Measurements from ENCODE around the gene DENND4A.
"Not testable (repeated sequence)": the region's sequence is repeated elsewhere in the genome, so short reads cannot be mapped to it uniquely, and the experiment has no call there.

The DENND4A gene

DNA sequence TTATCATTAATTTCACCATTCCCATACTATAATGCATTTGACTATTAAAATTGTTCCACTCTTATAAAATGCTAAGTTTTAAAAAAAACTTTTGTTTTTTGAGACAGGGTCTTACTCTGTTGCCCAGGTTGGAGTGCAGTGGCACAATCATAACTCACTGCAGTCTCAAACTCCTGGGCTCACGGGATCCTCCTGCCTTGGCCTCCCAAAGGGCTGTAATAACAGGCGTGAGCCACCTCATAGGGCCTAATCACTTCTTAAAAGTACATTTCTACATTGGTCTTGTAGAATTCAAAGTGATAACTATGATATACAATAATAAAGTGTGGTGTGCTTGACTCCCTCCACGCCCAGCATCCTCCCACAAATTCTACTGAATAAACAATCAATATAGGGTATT, 3.0 kb downstream of the DENND4A start:
- no peak for DNase-seq (ENCODE audit: low read depth in 2 of 2)

DNA sequence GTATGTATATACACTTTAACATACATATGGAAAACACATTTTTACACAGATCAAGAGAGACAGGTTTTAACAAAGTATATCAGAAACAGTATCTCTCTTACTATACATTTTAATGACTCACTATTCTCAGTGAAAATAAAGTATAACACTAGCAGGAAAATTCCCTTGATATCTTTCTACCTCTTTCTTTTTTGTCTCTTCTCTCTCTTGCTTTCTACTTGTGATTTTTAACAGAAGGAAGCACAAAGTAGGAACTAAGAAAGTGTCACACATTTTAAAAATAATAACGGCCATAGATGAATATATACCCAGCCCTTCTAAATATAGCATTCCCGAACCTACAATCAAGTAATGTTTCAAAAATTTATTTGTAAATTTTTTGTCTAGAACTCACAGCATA, 4.8 kb downstream of the DENND4A start:
- no peak for DNase-seq (ENCODE audit: low read depth in 2 of 2)

DNA sequence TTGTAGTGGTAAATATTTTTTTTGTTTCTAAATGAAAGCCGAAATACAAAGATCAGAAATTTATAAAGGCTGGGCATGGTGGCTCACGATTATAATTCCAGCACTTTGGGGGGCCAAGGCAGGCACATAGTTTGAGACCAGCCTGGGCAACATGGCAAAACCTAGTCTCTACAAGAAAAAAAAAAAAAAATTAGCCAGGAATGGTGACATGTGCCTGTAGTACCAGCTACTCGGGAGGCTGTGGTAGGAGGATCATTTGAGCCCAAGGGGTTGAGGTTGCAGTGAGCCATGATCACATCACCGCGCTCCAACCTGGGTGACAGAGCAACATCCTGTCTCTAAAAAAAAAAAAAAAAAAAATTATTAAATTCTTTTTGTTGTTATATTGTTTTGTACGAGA, 6.9 kb downstream of the DENND4A start:
- no peak for DNase-seq (ENCODE audit: low read depth in 2 of 2)

DNA sequence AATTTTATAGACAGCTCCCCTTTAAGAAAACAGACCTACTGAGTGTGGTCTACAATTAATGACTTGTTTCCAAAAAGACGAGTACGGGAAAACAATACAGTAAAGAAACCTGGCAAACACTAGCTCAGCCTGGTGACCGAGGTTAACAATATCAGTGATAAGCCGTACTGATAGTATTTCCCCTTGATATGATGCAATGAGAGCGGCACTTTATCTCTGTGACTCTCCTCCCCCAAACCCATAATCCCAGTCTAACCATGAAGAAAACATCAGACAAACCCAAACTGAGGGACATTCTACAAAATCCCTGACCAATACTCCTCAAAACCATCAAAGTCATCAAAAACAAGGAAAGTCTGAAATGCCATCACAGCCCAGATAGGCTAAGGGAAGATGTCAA, 8.2 kb downstream of the DENND4A start:
- DNase-seq (ENCODE audit: low read depth in 2 of 2) = no peak

DNA sequence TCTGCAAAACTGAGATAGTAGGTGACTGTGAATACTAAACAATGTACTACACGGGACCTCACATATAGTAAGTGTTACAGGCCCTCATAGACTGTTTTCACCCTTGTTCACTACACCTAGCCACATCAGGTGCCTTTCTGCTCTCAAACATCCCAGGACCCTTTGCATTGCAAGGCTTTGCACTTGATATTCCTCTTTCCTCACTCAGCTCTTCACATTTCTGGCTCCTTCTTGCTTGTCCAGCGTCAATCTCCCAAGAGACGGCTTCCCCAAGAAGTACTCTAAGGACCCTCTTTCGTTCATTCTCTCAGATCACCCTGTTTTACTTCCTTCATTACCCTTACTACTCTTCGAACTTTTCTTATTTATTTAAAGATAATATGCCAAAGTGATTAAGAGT, 10.0 kb downstream of the DENND4A start:
- DNase-seq (ENCODE audit: low read depth in 2 of 2) = no peak

DNA sequence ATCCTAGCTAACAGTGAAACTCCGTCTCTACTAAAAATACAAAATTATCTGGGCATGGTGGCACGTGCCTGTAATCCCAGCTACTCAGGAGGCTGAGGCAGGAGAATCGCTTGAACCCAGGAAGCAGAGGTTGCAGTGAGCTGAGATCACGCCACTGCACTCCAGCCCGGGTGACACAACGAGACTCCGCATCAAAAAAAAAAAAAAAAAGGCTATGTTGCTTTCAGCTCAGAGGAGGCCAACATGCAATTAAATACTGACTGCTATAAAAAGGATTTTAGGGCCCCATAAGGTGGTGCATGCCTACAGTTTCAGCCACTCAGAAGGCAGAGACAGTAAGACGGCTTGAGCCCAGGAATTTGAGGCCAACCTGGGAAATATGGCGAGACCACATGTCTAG, 13.4 kb downstream of the DENND4A start:
- DNase-seq (ENCODE audit: low read depth in 2 of 2) = not testable (repeated sequence)

DNA sequence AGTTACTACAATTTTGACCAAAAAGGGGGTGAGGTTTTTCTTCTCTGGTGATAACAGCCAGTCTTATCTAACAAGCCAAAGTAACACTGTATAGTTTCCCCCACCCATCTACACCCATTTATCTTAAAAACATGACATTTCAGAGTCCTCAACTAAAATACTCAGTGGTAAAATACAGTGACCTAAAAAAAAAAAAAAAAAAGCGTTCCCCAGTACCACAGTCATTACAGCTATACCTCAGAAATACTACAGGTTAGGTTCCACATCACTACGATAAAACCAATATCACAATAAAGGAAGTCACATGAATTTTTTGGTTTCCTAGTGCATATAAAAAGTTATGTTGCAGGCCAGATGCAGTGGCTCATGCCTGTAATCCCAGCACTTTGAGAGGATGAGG, 13.8 kb downstream of the DENND4A start:
- no peak for DNase-seq (ENCODE audit: low read depth in 2 of 2)

DNA sequence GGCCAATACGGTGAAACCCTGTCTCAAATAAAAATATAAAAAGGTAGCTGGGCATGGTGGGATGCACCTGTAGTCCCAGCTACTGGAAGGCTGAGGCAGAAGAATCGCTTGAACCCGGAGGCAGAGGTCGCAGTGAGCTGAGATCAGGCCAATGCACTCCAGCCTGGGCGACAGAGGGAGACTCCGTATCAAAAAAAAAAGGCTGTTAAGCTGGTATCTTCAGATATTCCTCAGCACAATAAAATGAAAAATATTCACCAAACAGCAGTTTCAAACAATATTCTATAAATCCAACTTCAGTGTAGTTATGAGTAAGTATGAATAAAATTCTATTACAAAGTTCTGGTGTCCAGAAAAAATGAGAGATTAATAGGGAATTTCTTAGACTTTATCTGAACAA, 14.2 kb downstream of the DENND4A start:
- no peak for DNase-seq (ENCODE audit: low read depth in 2 of 2)

DNA sequence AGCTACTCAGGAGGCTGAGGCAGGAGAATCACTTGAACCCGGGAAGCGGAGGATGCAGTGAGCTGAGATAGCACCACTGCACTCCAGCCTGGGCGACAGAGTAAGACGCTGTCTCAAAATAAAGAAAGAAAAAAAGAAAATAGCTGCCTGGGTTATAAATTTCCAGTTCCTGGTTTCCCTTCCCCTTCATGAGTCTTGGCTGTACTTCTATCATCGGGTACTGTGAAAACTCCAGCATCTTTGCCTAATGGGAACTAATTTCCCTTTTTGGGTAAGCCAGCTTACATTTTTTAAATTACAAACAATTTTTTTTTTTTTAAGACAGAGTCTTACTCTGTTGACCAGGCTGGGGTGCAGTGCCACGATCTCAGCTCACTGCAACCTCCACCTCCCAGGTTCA, 15.0 kb downstream of the DENND4A start:
- DNase-seq (ENCODE audit: low read depth in 2 of 2) = no peak

DNA sequence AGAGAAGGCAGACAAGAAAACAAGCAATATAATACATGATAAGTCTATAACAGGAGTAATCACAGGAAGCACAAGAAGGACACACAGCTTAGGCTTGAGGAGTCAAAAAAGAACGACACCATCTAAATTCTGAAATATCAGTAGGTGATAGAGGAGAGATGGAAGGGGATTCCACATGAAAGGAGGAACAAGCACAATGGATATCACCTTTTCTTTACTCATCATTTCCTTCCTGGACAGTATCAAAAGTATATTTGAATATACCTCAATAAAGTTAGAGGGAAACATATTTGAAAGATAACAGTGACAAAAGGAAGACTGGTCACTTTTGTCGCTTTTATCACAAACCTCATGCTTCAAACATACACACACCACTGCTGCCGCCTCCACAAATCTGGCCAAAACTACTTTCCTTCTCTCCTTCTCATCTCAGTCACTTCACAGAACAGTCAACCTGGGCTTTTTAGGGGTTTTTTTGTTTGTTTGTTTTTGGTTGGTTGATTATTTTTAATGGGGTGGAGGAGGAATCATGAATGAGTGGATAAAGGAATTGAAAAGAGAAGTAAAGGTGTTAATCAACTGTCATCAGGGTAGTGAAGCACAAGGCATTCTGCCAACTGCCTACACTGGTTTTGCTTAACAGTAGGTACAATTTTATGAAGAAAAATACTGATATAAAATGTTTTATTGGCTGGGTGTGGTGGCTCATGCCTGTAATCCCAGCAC, 18.5 kb downstream of the DENND4A start:
- DNase-seq (ENCODE audit: low read depth in 2 of 2) = no peak

DNA sequence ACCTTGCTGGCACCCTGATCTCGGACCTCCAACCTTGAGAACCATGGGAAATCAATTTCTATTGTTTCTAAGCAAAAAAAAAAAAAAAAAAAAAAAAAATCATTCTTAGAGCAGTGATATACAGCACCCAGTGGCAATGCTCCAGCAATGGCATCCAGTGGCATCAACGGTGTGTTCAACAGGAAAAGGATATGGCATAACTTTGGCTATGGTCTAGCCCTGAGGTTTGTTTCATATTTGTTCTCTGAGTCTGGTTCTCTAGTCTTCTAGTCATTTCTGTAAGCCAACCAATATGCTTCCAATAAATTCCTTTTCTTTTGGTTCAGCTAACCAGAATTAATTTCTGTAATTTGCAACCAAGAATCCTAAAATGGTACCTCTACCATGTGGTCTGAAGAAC, 19.2 kb downstream of the DENND4A start:
- no peak for DNase-seq (ENCODE audit: low read depth in 2 of 2)

DNA sequence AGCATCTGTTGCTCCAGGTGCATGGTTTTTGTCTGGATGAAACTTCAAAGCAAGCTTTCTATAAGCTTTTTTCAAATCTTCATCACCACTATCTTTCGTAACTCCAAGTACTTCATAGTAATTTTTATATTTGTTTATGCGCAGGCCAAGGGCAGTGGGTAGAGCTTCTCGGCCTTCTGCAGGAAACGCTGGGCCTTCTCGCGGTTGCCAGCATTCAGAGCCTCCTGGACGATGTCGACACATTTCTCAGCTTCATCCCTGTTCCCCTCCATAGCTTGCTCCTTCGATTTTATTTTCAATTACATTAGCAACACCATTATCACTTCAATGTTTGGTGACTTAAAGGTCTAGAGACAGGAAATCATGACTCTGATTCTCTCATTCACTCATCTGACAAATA, 20.2 kb downstream of the DENND4A start:
- no peak for DNase-seq (ENCODE audit: low read depth in 2 of 2)

DNA sequence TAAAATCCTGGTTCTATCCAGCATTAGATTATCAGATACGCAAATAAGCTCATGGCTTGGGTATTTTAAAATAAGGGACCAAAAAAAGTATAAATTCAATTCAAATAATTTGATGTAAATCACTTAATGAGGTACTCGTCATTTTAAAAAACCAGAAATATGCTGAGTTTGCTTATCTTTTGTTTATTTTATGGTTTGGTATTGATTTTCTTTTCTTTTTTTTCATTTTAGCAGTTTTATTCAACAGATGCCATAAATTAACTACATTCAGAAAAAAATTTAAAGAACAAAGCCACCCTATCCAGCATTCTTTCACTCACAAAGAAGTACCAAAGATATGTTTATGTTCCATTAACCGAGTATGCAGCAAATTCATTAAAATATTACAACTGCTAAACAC, 22.6 kb downstream of the DENND4A start:
- no peak for DNase-seq (ENCODE audit: low read depth in 2 of 2)

DNA sequence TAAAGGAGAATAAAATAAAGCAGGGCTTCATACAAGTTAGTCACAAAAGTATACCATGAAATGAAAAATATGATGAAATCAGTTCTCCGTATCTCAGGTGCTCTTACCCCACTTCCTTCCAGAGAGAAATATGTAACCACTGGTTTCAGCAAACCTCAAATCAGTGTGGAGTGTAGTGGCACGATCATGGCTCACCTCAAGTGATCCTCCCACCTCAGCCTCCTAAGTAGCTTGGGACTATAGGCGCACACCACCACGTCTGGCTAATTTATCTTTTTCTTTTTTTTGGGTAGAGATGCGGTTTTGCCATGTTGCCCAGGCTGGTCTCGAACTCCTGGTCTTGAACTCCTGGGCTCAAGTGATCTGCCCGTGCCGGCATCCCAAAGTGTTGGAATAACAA, 24.2 kb downstream of the DENND4A start:
- DNase-seq (ENCODE audit: low read depth in 2 of 2) = no peak

DNA sequence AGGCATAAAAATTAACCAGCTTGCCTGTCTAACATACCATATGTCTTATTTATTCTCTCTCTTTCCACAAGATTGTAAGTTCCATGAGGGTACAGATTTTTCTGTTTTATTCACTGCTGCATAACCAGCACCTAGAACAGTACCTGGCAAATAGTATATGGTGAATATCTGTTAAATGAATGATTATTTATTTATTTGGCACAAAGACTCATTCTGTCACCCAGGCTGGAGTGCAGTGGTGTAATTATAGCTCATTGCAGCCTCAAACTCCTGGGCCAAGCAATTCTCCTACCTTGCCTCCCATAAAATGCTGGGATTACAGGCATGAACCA, 24.9 kb downstream of the DENND4A start:
- no peak for DNase-seq (ENCODE audit: low read depth in 2 of 2)

DNA sequence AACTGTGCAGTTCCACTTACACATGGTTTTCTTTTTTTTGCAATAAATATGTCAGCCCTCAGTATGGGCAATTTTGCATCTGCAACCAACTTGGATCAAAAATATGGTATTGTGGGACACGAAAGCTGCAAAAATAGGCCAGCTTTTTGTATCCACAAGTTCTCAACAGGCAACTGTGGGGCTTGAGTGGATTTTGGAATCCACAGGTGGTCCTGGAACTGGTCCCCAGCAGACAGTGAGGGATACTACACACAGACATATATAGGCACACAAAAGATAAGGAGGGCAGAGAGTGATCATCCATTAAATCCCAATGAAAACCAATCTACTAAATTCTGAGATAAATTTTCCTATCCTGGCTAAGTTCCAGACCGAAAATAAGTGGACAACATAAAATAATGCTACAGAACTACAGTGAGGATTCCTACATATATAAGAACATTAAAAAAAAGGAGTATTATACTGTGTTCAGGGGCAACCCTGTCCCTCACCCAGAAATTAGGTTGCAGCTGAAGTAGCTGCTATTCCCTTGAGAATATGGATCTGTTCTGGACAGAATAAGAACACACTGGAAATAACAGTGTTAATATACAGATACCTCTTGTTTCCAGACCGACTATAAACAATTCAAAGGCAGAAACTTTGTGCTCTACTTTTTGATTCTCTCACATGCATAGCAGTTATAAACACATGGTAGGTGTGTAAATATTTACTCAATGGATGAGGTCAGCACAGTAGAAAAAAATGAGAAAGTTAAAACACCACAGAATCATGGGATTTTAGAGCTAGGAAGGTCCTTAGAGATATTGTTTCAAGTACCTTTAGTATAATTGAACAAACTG, 25.4 kb downstream of the DENND4A start:
- no peak for DNase-seq (ENCODE audit: low read depth in 2 of 2)

DNA sequence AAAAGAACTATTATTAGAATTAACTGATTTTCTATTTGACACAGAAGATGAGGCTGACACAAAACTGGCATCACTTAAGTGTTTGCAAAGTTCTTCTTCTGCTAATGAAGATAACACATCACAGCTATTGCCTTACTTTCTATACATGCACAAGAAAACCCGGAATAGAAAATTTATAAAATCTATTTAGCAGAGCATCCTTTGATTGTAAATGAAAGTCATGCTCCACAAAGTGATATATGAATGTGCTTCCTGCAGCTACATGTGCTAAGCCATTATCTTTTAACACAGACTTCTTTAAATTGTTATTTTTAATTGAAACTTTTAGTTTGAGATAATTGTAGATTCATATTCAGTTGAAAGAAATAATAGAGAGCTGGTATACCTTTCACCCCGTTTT, 27.0 kb downstream of the DENND4A start:
- DNase-seq (ENCODE audit: low read depth in 2 of 2) = no peak

DNA sequence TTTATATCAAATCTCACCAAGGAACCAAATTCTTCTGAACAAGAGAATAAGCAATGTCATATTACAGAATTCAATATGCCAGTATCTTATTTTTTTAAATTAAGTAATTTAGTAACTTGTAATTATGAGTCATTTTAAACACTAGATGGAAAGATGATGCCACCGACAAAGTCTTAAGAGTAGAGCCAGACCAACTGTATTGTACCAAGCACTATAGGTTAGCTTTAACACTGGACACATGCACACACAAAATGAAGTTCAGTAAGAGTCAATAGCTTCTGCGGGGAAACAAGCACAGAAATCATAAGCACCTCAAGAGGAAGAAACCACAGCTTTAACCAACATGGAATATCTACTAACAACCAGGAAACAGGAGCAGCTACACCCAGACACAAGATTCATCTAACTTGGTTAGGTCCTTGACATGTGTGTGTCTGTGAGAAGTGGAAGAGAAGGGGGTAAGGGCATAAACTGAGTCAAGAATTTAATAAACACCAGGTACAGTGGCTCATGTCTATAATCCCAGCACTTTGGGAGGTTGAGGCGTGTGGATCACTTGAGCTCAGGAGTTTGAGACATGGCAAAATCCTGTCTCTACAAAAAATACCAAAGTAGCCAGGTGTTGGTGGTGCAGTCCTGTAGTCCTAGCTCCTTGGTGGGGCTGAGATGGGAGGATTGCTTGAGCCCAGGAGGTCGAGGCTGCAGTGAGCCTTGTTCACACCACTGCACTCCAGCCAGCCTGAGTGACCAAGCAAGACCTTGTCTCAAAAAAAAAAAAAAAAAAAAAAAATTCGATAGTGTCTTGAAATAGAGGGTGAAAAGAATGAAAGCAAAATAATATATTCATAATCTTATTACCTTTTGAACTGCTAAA, 28.9 kb downstream of the DENND4A start:
- DNase-seq (ENCODE audit: low read depth in 2 of 2) = no peak

DNA sequence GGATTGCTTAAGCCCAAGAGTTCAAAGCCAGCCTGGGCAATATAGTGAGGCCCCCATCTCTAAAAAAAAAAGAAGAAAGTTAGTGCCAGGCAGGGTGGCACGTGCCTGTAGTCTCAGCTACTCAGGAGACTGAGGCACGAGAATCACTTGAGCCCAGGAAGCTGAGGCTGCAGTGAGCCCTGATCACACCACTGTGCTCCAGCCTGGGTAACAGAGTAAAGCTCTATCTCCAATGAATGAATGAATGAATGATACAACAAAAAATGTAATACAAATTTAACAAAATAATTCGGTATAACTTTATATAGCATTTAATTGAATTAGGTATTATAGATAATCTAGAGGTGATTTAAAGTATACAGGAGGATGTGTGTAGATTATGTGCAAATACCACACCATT, 29.7 kb downstream of the DENND4A start:
- no peak for DNase-seq (ENCODE audit: low read depth in 2 of 2)

DNA sequence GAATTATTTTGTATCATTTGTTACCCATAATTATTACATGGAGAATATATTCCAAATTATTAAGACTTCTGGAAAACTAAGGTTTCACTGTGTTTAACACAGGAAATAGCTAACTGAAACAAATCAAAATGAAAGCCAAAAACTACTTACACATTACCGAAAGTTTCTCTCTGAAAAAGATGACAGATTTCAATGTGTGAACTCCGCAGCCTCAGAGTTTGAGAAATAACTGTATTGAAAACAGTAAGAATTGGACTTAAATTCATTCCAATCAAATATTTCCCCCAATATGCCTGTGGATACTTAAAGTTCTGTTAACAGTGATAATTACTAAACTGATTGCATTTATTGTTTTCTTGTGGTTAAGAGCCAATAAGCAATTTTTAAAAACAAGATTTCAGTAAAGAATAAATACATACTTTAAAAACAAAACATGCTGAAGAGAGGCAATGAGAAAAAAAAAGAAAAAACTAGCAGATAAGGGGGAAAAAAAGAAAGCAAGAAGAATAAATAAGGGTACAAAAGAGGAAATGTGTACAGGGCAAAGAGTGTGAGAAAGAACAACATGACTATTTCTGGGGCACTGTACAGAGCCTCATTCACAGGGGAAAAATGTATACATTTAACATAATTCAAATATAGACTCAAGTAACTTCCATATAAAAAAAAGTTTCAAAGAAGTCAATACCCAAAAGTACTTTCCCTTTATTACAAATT, 30.7 kb downstream of the DENND4A start:
- no peak for DNase-seq (ENCODE audit: low read depth in 2 of 2)

DNA sequence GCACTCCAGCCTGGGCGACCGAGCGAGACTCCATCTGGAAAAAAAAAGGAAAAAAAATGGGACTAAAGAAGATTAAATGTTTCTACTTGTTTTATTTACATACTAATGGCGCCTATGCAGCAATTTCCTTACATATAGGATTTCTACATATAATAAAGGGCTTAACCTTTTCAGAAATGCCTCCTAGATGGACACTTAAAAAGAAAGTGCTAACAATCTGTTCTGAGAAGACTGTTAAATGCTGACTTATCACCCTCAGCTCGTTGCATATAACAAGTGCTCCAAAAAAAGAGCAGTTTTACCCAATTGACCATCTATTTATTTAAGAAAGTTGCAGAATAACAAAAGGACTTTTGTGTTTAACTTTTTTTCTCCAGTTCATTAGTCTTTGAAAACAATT, 32.7 kb downstream of the DENND4A start:
- no peak for DNase-seq (ENCODE audit: low read depth in 2 of 2)

DNA sequence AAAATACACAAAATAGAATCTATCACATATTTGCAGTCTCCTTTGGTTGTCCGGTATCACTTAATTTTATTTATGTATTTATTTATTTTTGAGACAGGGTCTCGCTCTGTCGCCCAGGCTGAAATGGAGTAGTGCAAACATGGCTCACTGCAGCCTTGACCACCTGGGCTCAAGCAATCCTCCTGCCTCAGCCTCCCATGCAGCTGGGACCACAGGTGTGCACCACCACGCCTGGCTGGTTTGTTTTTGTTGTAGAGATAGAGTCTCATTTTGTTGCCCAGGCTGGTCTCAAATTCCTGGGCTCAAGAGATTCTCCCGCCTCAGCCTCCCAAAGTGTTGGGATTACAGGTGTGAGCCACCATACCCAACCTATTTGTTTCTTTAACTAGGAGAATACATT, 33.9 kb downstream of the DENND4A start:
- no peak for DNase-seq (ENCODE audit: low read depth in 2 of 2)

Measured in activated CD8-positive, alpha-beta memory T cell treated with anti-CD3 and anti-CD28 coated beads for 4 hours (primary cell).